ENCODE results near the gene IL1R1. TPM values are rescaled to one million over a fixed set of nuclear protein-coding genes. Genes with fewer than 3 reads are reported as not detected.

Gene IL1R1
- total and polyA plus RNA-seq, 2 of the 4 experiments (the other 2 are of a cell fraction), result 6.5 to 13.8 TPM

DNA sequence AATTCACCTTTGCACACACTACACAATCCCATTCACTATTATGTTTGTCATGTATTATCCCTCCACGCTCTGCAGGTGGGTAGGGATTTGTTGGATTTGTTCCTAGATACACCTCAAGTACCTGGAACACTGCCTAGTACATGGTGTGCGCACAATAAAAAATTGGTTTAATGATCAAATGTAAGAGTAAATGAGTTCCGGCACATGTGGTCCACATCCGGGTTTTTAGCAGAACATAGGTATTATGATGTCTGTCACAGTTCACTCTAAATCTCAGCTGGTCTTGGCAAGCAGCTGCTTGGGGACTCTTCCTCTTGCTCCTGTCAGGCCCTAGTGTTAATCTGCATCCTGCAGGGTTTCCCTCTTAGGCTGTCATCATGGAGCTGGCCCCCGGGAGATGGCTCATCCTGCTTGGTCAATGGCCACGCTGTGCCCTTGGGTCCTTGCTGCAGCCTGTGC lies 21.8 kb upstream of the IL1R1 start:
- in situ Hi-C loops (cut with MboI; ENCODE audit: low sequenced_read_pairs) (no loop called here), dilution Hi-C loops (cut with HindIII; ENCODE audit: low sequenced_read_pairs, unreplicated experiment) (no loop called here), intact Hi-C loops (cut with micrococcal nuclease) (no loop called here)
- Histone ChIP-seq H4K91ac (ENCODE audit: insufficient read depth, low read depth, low read length) (0 out of 2 replicates have a peak overlapping the region, but pooled peaks have one; percentile 22), H3K9me1 (ENCODE audit: insufficient read depth, low read length) (peaks cover 16% of the 10 kb centered on the region), H3K9me3 (ENCODE audit: control insufficient read depth, insufficient read depth, low read length) (no peaks in the 10 kb centered on the region), H3K27ac (ENCODE audit: insufficient read depth, low read length) (no peak overlapping the region), H2AK5ac (ENCODE audit: low read depth, low read length) (peak overlapping the region; percentile 38), H3K79me1 (ENCODE audit: low read depth in 1 of 2, low read length in 2 of 2) (peaks cover 17 to 34% of the 10 kb centered on the region in 2 experiments; a peak in 3 of 4 replicates), H2BK120ac (ENCODE audit: low read depth, low read length) (0 out of 2 replicates have a peak overlapping the region, but pooled peaks have one; percentile 1), H2AFZ (replicated peaks; ENCODE audit: low read length, poor library complexity) (no peak overlapping the region), H2AK9ac (replicated peaks; ENCODE audit: low read depth, low read length, poor library complexity) (no peak overlapping the region), H2BK5ac (ENCODE audit: low read depth, low read length, poor library complexity, severe bottlenecking) (no peak overlapping the region), H3K4me3 (ENCODE audit: insufficient read depth, low read depth, low read length) (no peak overlapping the region), H3K4me2 (ENCODE audit: low read depth, low read length) (no peak overlapping the region), H4K5ac (ENCODE audit: low read depth, low read length) (no peak overlapping the region), H2BK20ac (ENCODE audit: low read depth, low read length) (peak overlapping the region; percentile 27; the same call in 1 of the 2 replicates), H3K36me3 (ENCODE audit: control insufficient read depth, insufficient read depth, low read length) (peaks cover 2% of the 10 kb centered on the region), H2BK15ac (ENCODE audit: low read depth, low read length) (0 out of 3 replicates have a peak overlapping the region, but pooled peaks have one; percentile 67), H3K56ac (ENCODE audit: extremely low read depth, insufficient read depth, low read length) (no peak overlapping the region), H3K9ac (ENCODE audit: low read depth, low read length) (no peak overlapping the region), H3K18ac (ENCODE audit: low read depth, low read length) (no peak overlapping the region; the same call in 1 of the 2 replicates), H3K4ac (ENCODE audit: low read depth, low read length) (peak overlapping the region; percentile 22; the same call in 1 of the 2 replicates), H3K14ac (replicated peaks; ENCODE audit: low read depth, low read length) (no peak overlapping the region), H3K23ac (ENCODE audit: low read depth, low read length) (no peak overlapping the region), H3K27me3 (ENCODE audit: control insufficient read depth, insufficient read depth, low read length) (no peaks in the 10 kb centered on the region), H4K8ac (ENCODE audit: low read depth in 2 of 2, low read length in 2 of 2) (no peak overlapping the region; a peak in 1 of 4 replicates), H3K4me1 (ENCODE audit: control insufficient read depth, insufficient read depth, low read length) (peaks cover 17% of the 10 kb centered on the region), H4K20me1 (ENCODE audit: insufficient read depth, low read length) (no peaks in the 10 kb centered on the region)
- DNase-seq, result no peak
- ChIA-PET POLR2A (ENCODE audit: unreplicated experiment) (no interaction called here), CTCF (no interaction called here)
- ATAC-seq (ENCODE audit: low read depth), result no peak
- TF ChIP-seq CHD1 (IDR thresholded peaks at IDR 0.05; ENCODE audit: low read depth, low read length), result no peak
- TF ChIP-seq, protein P1, sequence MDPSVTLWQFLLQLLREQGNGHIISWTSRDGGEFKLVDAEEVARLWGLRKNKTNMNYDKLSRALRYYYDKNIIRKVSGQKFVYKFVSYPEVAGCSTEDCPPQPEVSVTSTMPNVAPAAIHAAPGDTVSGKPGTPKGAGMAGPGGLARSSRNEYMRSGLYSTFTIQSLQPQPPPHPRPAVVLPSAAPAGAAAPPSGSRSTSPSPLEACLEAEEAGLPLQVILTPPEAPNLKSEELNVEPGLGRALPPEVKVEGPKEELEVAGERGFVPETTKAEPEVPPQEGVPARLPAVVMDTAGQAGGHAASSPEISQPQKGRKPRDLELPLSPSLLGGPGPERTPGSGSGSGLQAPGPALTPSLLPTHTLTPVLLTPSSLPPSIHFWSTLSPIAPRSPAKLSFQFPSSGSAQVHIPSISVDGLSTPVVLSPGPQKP (IDR thresholded peaks at IDR 0.05; ENCODE audit: borderline replicate concordance, low read depth, low read length), result no peak
- TF ChIP-seq MXI1 (IDR thresholded peaks at IDR 0.05; ENCODE audit: borderline replicate concordance, low read depth, low read length), result no peak
- TF ChIP-seq NFE2L2 (IDR thresholded peaks at IDR 0.05; ENCODE audit: low read depth, low read length), result no peak
- BruUV-seq (replicated peaks), result no TSS peak
- 88% methylated on average over 2 of the region's 6 CpGs; no CpG with 5 or more reads in 1 of the 2 experiments for WGBS, 2 experiments (ENCODE audit: extremely low coverage in 2 of 2, insufficient read length in 1 of 2)

Data from IMR-90 (cell line).